ENCODE measurements around the gene PWWP3B. TPM values are rescaled to one million over a fixed set of nuclear protein-coding genes. Genes with fewer than 3 reads are reported as not detected.

Gene PWWP3B
- total and polyA plus RNA-seq, 2 donors (not counting 1 experiment from before 2014, with no cell fraction given): not detected

DNA sequence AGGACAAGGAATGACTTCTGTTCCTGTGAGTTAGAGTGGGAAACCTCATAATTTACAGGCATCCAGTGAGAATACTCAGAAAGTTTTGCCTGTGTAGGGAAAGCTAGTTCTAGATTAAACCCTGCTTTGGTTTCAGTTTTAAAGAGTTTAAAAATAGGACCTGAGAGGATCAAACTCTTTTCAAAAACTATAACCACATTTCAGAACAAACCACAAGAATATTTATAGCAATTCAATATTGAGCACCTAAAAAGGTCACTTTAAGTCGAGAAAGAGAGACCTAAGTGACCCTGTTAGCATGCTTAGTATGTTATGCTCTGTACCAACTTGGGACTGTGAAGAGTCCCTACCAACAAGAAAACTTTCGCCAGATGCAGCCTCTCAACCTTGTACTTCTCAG, 17.4 kb upstream of the PWWP3B start:
- no peaks in the 10 kb centered on the region for H3K9me3 ChIP-seq (ENCODE audit: control insufficient read depth, insufficient read depth, low read depth, low read length)
- no peaks in the 10 kb centered on the region for H3K4me1 ChIP-seq (ENCODE audit: control insufficient read depth, extremely low read depth, insufficient read depth, low read length)
- H3K79me2 ChIP-seq (ENCODE audit: control insufficient read depth, insufficient read depth, low read length): no peaks in the 10 kb centered on the region
- no peak for TF ChIP-seq EZH2 (IDR thresholded peaks at IDR 0.05; ENCODE audit: low read length, missing control alignments)
- TF ChIP-seq, protein P1, sequence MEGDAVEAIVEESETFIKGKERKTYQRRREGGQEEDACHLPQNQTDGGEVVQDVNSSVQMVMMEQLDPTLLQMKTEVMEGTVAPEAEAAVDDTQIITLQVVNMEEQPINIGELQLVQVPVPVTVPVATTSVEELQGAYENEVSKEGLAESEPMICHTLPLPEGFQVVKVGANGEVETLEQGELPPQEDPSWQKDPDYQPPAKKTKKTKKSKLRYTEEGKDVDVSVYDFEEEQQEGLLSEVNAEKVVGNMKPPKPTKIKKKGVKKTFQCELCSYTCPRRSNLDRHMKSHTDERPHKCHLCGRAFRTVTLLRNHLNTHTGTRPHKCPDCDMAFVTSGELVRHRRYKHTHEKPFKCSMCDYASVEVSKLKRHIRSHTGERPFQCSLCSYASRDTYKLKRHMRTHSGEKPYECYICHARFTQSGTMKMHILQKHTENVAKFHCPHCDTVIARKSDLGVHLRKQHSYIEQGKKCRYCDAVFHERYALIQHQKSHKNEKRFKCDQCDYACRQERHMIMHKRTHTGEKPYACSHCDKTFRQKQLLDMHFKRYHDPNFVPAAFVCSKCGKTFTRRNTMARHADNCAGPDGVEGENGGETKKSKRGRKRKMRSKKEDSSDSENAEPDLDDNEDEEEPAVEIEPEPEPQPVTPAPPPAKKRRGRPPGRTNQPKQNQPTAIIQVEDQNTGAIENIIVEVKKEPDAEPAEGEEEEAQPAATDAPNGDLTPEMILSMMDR (conservative IDR thresholded peaks at IDR 0.05 in 1 of 2, IDR thresholded peaks at IDR 0.05 in 1 of 2; ENCODE audit: low read depth in 1 of 2, low read length in 2 of 2): no peak
- no peak overlapping the region for H3K27ac ChIP-seq (ENCODE audit: insufficient read depth, low read length)
- H4K20me1 ChIP-seq (ENCODE audit: control insufficient read depth, extremely low read depth, insufficient read depth, low read length): no peaks in the 10 kb centered on the region
- H3K4me3 ChIP-seq (replicated peaks in 1 of 4; ENCODE audit: control extremely low read depth in 1 of 4, insufficient read depth in 1 of 4, low read depth in 3 of 4, low read length in 4 of 4): no peak overlapping the region
- H3K27me3 ChIP-seq (ENCODE audit: control insufficient read depth, insufficient read depth, low read length): no peaks in the 10 kb centered on the region
- H3K9ac ChIP-seq (ENCODE audit: insufficient read depth, low read length): no peak overlapping the region
- no peaks in the 10 kb centered on the region for H3K36me3 ChIP-seq (ENCODE audit: control insufficient read depth, insufficient read depth, low read length)
- no peak overlapping the region for H2AFZ ChIP-seq (ENCODE audit: low read length)
- no peak overlapping the region for H3K4me2 ChIP-seq (ENCODE audit: extremely low read depth, insufficient read depth, low read length)
- no peak for DNase-seq (ENCODE audit: low read depth in 2 of 2)

DNA sequence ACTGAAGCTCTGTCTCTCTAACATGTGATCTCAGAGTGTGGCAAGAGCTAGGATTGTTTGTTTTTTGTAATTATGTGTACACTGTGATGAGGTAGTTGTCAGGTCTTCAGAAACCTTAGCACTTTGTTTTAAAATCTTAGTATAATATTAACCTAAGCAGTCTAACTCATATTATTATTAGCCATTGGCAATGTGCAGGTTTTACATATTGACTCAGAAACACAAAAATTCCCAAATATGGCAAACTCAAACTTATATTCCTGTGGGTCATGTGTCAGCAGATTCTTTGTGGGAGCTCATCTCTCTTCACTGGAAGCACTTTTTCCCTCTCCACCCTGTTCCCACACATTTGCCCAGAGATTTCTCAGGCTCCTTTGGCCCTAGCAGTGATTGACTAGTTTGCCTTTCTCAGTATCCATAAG, 8.2 kb upstream of the PWWP3B start:
- no peak overlapping the region for H3K4me3 ChIP-seq (replicated peaks in 1 of 4; ENCODE audit: control extremely low read depth in 1 of 4, insufficient read depth in 1 of 4, low read depth in 3 of 4, low read length in 4 of 4)
- H2AFZ ChIP-seq (ENCODE audit: low read length): no peak overlapping the region
- no peaks in the 10 kb centered on the region for H3K9me3 ChIP-seq (ENCODE audit: control insufficient read depth, insufficient read depth, low read depth, low read length)
- H3K9ac ChIP-seq (ENCODE audit: insufficient read depth, low read length): no peak overlapping the region
- H3K36me3 ChIP-seq (ENCODE audit: control insufficient read depth, insufficient read depth, low read length): no peaks in the 10 kb centered on the region
- no peak overlapping the region for H3K4me2 ChIP-seq (ENCODE audit: extremely low read depth, insufficient read depth, low read length)
- H3K4me1 ChIP-seq (ENCODE audit: control insufficient read depth, extremely low read depth, insufficient read depth, low read length): no peaks in the 10 kb centered on the region
- no peak for DNase-seq (ENCODE audit: low read depth in 2 of 2)
- H4K20me1 ChIP-seq (ENCODE audit: control insufficient read depth, extremely low read depth, insufficient read depth, low read length): no peaks in the 10 kb centered on the region
- no peaks in the 10 kb centered on the region for H3K27me3 ChIP-seq (ENCODE audit: control insufficient read depth, insufficient read depth, low read length)
- TF ChIP-seq, protein P1 (conservative IDR thresholded peaks at IDR 0.05 in 1 of 2, IDR thresholded peaks at IDR 0.05 in 1 of 2; ENCODE audit: low read depth in 1 of 2, low read length in 2 of 2): no peak
- no peak for TF ChIP-seq EZH2 (IDR thresholded peaks at IDR 0.05; ENCODE audit: low read length, missing control alignments)
- H3K79me2 ChIP-seq (ENCODE audit: control insufficient read depth, insufficient read depth, low read length): no peaks in the 10 kb centered on the region
- no peak overlapping the region for H3K27ac ChIP-seq (ENCODE audit: insufficient read depth, low read length)

DNA sequence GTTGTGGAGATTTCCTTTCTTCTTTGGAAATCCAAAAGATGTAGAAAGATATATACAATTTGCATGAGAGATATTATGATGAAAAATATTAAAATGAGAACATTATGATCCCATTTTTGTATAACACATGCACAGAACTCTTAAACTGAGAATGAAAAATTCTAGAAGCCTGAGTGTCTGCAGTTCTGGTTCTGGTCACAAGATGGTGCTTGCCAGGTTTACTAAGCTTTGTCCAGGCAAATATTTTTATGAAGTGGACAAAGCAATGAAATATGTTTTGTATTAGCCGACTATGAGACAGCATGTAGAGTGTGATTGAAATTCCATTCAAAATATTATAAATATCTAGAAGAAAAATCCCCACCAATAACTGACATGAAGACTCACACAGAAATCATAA, 2.2 kb downstream of the PWWP3B start:
- peak; percentile 4 to 10 for DNase-seq (ENCODE audit: low read depth in 2 of 2)
- Histone ChIP-seq H3K9ac (ENCODE audit: insufficient read depth, low read length) (no peak overlapping the region), H3K9me3 (ENCODE audit: control insufficient read depth, insufficient read depth, low read depth, low read length) (no peaks in the 10 kb centered on the region), H4K20me1 (ENCODE audit: control insufficient read depth, extremely low read depth, insufficient read depth, low read length) (no peaks in the 10 kb centered on the region), H3K4me3 (replicated peaks in 1 of 4; ENCODE audit: control extremely low read depth in 1 of 4, insufficient read depth in 1 of 4, low read depth in 3 of 4, low read length in 4 of 4) (no peak overlapping the region), H3K79me2 (ENCODE audit: control insufficient read depth, insufficient read depth, low read length) (no peaks in the 10 kb centered on the region), H3K27me3 (ENCODE audit: control insufficient read depth, insufficient read depth, low read length) (no peaks in the 10 kb centered on the region), H3K4me2 (ENCODE audit: extremely low read depth, insufficient read depth, low read length) (no peak overlapping the region), H3K36me3 (ENCODE audit: control insufficient read depth, insufficient read depth, low read length) (no peaks in the 10 kb centered on the region), H2AFZ (ENCODE audit: low read length) (no peak overlapping the region), H3K27ac (ENCODE audit: insufficient read depth, low read length) (no peak overlapping the region), H3K4me1 (ENCODE audit: control insufficient read depth, extremely low read depth, insufficient read depth, low read length) (no peaks in the 10 kb centered on the region)
- TF ChIP-seq, protein P1 (conservative IDR thresholded peaks at IDR 0.05 in 1 of 2, IDR thresholded peaks at IDR 0.05 in 1 of 2; ENCODE audit: low read depth in 1 of 2, low read length in 2 of 2): peak in 1 of 2 donors; percentile 37
- TF ChIP-seq EZH2 (IDR thresholded peaks at IDR 0.05; ENCODE audit: low read length, missing control alignments): no peak

Measured in fibroblast of lung (primary cell).